ENCODE data around the gene MATCAP1.

DNA sequence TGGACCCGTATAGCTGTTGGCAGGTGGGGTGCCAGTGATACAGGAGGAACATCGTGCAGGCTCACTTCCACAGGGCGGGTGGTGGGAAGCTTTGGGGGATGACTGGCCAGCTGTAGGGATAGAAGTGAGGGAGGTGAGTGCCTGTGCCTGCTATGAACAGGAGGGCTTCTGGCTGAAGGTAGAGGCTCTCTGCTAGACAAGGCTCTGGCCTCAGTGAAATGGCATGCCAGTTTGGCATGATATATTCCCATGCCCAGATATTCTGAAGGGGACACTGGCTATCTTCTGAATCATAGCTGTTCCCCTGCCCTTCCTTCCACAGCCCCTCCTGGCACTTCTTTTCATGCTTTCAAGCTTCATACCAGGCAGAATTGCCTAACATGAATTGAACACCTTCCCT, 54.9 kb downstream of the MATCAP1 start:
- TF ChIP-seq, protein P1, sequence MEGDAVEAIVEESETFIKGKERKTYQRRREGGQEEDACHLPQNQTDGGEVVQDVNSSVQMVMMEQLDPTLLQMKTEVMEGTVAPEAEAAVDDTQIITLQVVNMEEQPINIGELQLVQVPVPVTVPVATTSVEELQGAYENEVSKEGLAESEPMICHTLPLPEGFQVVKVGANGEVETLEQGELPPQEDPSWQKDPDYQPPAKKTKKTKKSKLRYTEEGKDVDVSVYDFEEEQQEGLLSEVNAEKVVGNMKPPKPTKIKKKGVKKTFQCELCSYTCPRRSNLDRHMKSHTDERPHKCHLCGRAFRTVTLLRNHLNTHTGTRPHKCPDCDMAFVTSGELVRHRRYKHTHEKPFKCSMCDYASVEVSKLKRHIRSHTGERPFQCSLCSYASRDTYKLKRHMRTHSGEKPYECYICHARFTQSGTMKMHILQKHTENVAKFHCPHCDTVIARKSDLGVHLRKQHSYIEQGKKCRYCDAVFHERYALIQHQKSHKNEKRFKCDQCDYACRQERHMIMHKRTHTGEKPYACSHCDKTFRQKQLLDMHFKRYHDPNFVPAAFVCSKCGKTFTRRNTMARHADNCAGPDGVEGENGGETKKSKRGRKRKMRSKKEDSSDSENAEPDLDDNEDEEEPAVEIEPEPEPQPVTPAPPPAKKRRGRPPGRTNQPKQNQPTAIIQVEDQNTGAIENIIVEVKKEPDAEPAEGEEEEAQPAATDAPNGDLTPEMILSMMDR (IDR thresholded peaks at IDR 0.05) = no peak
- no peak for TF ChIP-seq POLR2AphosphoS5 (IDR thresholded peaks at IDR 0.05)
